K562 (cell line): Measurements from ENCODE around the gene GHDC. TPM values are rescaled to one million over a fixed set of nuclear protein-coding genes. Genes with fewer than 3 reads are reported as not detected.

Experiments
- ATAC-seq: fragments of 200-7000 bp; cut with Tn5 transposase; 3 replicates; pipeline ENCODE4 v1.9.1; 2020; ENCODE audit warnings: moderate library complexity
- BruUV-seq: library from RNA; stranded (reverse); fragments of 400-500 nt; replicated peaks from 2 replicates; lab custom pipeline; 2021; lab: Mats Ljungman, UMichigan
- CTCF ChIA-PET: fragments of 300-600 bp; formaldehyde crosslinking; extraction: SDS; loops from one replicate; lab custom pipeline; 2021; ENCODE audit warnings: low intra/inter-chr PET ratio; lab: Yijun Ruan, JAX
- POLR2A ChIA-PET: fragments of 300-600, 350-650 bp; sonication (Branson Sonifier 250); formaldehyde crosslinking; extraction: SDS; loops from one replicate; lab custom pipeline; 2021; ENCODE audit warnings: antibody characterized with exemption, inconsistent platforms; lab: Yijun Ruan, JAX
- DNase-seq, 4 experiments: peaks; one replicate each; pipeline versions ENCODE4 v3.0.0 to v3.0.0-alpha.2; 2011 to 2018; ENCODE audit warnings: low spot score in 3 of 4, mixed read lengths in 3 of 4; ENCODE audit errors: extremely low read depth in 1 of 4
- FAIRE-seq: peaks from 2 replicates; lab custom pipeline; 2011; peaks lifted over from hg19 to GRCh38; lab: Jason Lieb, UNC
- H2AFZ ChIP-seq: 2 replicates; pipeline ENCODE4 v1.6.0; 2011; ENCODE audit warnings: low read depth, low read length, control low read depth, inconsistent platforms
- H3K27ac ChIP-seq: fragments of 200-600 bp; 3 replicates; pipeline ENCODE4 v1.8.0; 2011; ENCODE audit warnings: low read depth, mild to moderate bottlenecking, control low read depth, inconsistent platforms, low read length, moderate library complexity, mixed read lengths; ENCODE audit errors: extremely low read depth
- H3K27me3 ChIP-seq, 2 experiments: fragments of 300-600 bp in 1 of 2; 2 replicates in 1 of 2; 3 replicates in 1 of 2; pipeline versions ENCODE4 v1.6.0 to v1.8.0; 2011; ENCODE audit warnings: inconsistent platforms in 2 of 2, low read length in 2 of 2, mild to moderate bottlenecking in 1 of 2, mixed read lengths in 1 of 2, moderate library complexity in 1 of 2; ENCODE audit not compliant: control insufficient read depth in 2 of 2, insufficient read depth in 2 of 2
- H3K36me3 ChIP-seq: fragments of 300-600 bp; 3 replicates; pipeline ENCODE4 v1.8.0; 2011; ENCODE audit warnings: mild to moderate bottlenecking, low read length, inconsistent platforms; ENCODE audit not compliant: control insufficient read depth, insufficient read depth
- H3K4me1 ChIP-seq, 2 experiments: fragments of 200-600 bp in 1 of 2; replicated peaks in 1 of 2; 2 replicates in 1 of 2; 3 replicates in 1 of 2; pipeline versions ENCODE4 v1.5.1 to v1.8.0; 2011; ENCODE audit warnings: inconsistent platforms in 2 of 2, low read length in 2 of 2, mild to moderate bottlenecking in 1 of 2, mixed read lengths in 1 of 2, moderate library complexity in 1 of 2; ENCODE audit not compliant: control insufficient read depth in 2 of 2, insufficient read depth in 2 of 2
- H3K4me2 ChIP-seq: 2 replicates; pipeline ENCODE4 v1.6.1; 2011; ENCODE audit warnings: low read length, control low read depth, inconsistent platforms, mixed read lengths; ENCODE audit not compliant: insufficient read depth
- H3K4me3 ChIP-seq: fragments of 200-600 bp; sonication (generic), shearing (Covaris generic); 2 replicates; pipeline ENCODE4 v1.5.1; 2016; ENCODE audit warnings: control low read depth, inconsistent platforms
- H3K79me2 ChIP-seq: fragments of 200-600 bp; 3 replicates; pipeline ENCODE4 v1.8.0; 2011; ENCODE audit warnings: low read length, inconsistent platforms; ENCODE audit not compliant: control insufficient read depth, insufficient read depth
- H3K9ac ChIP-seq, 2 experiments: 2 replicates each; pipeline versions ENCODE4 v1.6.0 to v1.6.1; 2011; ENCODE audit warnings: low read depth in 2 of 2, low read length in 2 of 2, control low read depth in 1 of 2, inconsistent platforms in 1 of 2, mild to moderate bottlenecking in 1 of 2, mixed read lengths in 1 of 2; ENCODE audit not compliant: insufficient read depth in 1 of 2
- H3K9me1 ChIP-seq: one replicate; pipeline ENCODE4 v1.6.0; 2011; ENCODE audit warnings: inconsistent platforms, mild to moderate bottlenecking, low read length, moderate library complexity; ENCODE audit not compliant: control insufficient read depth, insufficient read depth
- H3K9me3 ChIP-seq: replicated peaks from 2 replicates; pipeline ENCODE4 v1.5.1; 2011; ENCODE audit warnings: low read depth, low read length, inconsistent platforms; ENCODE audit not compliant: control insufficient read depth, insufficient read depth
- H4K20me1 ChIP-seq: replicated peaks from 2 replicates; pipeline ENCODE4 v1.6.1; 2011; ENCODE audit warnings: low read length, inconsistent platforms, mixed read lengths; ENCODE audit not compliant: control insufficient read depth, insufficient read depth
- CBX5 ChIP-seq: IDR thresholded peaks from 2 replicates; pipeline ENCODE4 v1.6.1; 2014; ENCODE audit warnings: low read depth, borderline replicate concordance
- FOXK1 ChIP-seq: sonication (generic); formaldehyde crosslinking; IDR thresholded peaks from 2 replicates; pipeline ENCODE4 v1.8.0; 2022; ENCODE audit warnings: missing genetic modification reagents, mild to moderate bottlenecking, borderline replicate concordance
- HLTF ChIP-seq: fragments of 450-650 bp; IDR thresholded peaks from 2 replicates; pipeline ENCODE4 v1.6.1; 2016
- HNRNPUL1 ChIP-seq: fragments of 200-400 bp; formaldehyde crosslinking; IDR thresholded peaks from 2 replicates; pipeline ENCODE4 v1.6.1; 2017; ENCODE audit warnings: low read length
- IRF2 ChIP-seq: sonication (generic); formaldehyde crosslinking; IDR thresholded peaks from 2 replicates; pipeline ENCODE4 v1.8.1; 2022; ENCODE audit warnings: mild to moderate bottlenecking, missing genetic modification reagents
- RB1 ChIP-seq: fragments of 450-650 bp; IDR thresholded peaks from 2 replicates; pipeline ENCODE4 v1.6.1; 2017; ENCODE audit warnings: low read depth, mild to moderate bottlenecking
- SPI1 ChIP-seq: IDR thresholded peaks from 2 replicates; pipeline ENCODE4 v1.6.1; 2011; ENCODE audit warnings: low read depth, low read length, control low read depth, borderline replicate concordance
- SUPT5H ChIP-seq: fragments of 450-650 bp; IDR thresholded peaks from 2 replicates; pipeline ENCODE4 v1.6.1; 2016
- WGBS: fragments of 100-300 bp; shearing (Covaris generic); methylation state at CpG from one replicate; pipeline ENCODE4 v1.1.6; 2016; ENCODE audit warnings: low coverage, mixed read lengths; ENCODE audit not compliant: insufficient coverage; ENCODE audit errors: missing lambda C conversion rate; 5-methylcytosine and 5-hydroxymethylcytosine counted together
- in situ Hi-C: fragments of 300-500 bp; cut with MboI; formaldehyde crosslinking; loops from 4 replicates; pipeline ENCODE4 v1.15.0; 2018; ENCODE audit warnings: inconsistent platforms, mixed read lengths
- intact Hi-C: fragments of 100-400 bp; cut with micrococcal nuclease; formaldehyde crosslinking; loops from 2 replicates; pipeline ENCODE4 v1.14.2; 2022
- polyA plus RNA-seq, 8 experiments: library from polyadenylated mRNA; depleted of rRNA in 4 of 8; stranded (reverse) in 5 of 8; unstranded in 3 of 8; fragments of >200 nt; fragmentation: Nextera tagmentation in 2 of 8; fragmentation: Illumina TruSeq in 1 of 8; extraction: Ambion mirVana in 2 of 8; extraction: Trizol in 1 of 8; gene quantifications; 2 replicates each; pipeline versions ENCODE4 v1.2.1 to v1.2.3, GENCODE V29; 2011 to 2014; ENCODE audit warnings: inconsistent platforms in 1 of 8, missing spikeins in 1 of 8
- total RNA-seq, 7 experiments: library from RNA; depleted of rRNA in 6 of 7; stranded (reverse); fragments of >200 nt in 6 of 7; fragmentation: Illumina TruSeq in 2 of 7; extraction: Trizol in 2 of 7; gene quantifications; 2 replicates each; pipeline versions ENCODE4 v1.2.1 to v1.2.3, GENCODE V29; 2011 to 2021; ENCODE audit warnings: low replicate concordance in 1 of 7
- TF ChIP-seq, protein P1 (sequence below), 2 experiments: IDR thresholded peaks; 2 replicates each; pipeline ENCODE4 v1.6.1; 2012; ENCODE audit warnings: improper control_type of control experiment in 2 of 2, low read depth in 2 of 2, low read length in 2 of 2, borderline replicate concordance in 1 of 2
- TF ChIP-seq, protein P2 (sequence below): fragments of 250-450 bp; sonication (Bioruptor Pico); IDR thresholded peaks from 2 replicates; pipeline ENCODE4 v1.4.0; 2020
- TF ChIP-seq, protein P3 (sequence below): fragments of 250-450 bp; sonication (Bioruptor Pico); IDR thresholded peaks from 2 replicates; pipeline ENCODE4 v1.5.0; 2021; ENCODE audit warnings: mild to moderate bottlenecking, borderline replicate concordance

GHDC gene
- total and polyA plus RNA-seq, 9 of the 15 experiments (the other 6 are each of a cell fraction or from before 2014, with no cell fraction given) = 0.65 to 23.2 (median 11.2) TPM

DNA sequence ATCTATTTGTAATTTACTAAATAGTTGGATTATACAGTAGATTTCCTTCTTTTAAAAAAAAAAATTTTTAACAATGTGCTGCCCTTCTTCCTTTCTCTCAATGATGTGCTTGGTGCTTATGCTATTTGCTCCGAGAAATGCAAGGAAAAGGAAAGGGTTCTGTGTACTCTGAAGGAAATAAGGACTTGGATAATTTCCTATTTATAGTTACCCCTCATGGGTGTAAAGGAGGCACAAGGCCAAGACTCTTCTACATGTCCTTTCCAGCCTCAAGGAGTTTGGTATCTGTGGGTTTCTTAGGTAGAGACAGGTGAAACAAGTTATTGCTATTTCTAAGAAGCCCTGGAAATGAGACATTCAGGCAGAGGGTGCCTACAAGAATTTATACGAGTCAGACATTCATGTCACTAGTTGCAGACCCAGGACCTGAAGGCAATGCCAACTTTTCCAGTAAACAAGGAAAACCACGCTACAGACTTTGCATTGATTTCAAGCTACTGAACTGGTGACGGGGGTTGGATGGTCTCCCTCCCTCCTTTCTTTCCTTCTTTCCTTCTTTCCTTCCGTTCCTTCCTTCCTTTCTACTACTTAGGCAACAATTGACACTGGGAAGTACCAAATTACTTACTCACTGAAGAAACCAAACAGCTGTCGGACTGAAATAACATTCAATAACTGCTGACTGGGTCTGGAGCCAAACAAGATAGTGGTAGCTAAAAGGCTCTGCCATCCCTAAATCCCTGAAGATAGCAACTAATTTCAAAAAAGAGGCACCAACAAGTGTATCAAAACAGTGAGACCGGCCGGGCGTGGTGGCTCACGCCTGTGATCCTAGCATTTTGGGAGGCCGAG lies 33.8 kb upstream of the GHDC start:
- H3K4me3 ChIP-seq = no peak overlapping the region
- WGBS = 91% methylated on average over 11 of the region's 11 CpGs
- DNase-seq (no peak), ATAC-seq (no peak), FAIRE-seq (no peak)
- H3K79me2 ChIP-seq = peaks cover 44% of the 10 kb centered on the region
- intact Hi-C loops (loop anchor here (10.0 kb wide), 2 partner anchors 87 to 177 kb away; no protein-coding TSS in a partner anchor), in situ Hi-C loops (loop anchor here (10.0 kb wide), 1 partner anchor 177 kb away; no protein-coding TSS in a partner anchor)
- no TSS peak for BruUV-seq
- no peaks in the 10 kb centered on the region for H3K9me1 ChIP-seq
- H3K36me3 ChIP-seq = peaks cover 82% of the 10 kb centered on the region
- H2AFZ ChIP-seq = no peak overlapping the region
- no peaks in the 10 kb centered on the region for H3K27me3 ChIP-seq
- H3K4me1 ChIP-seq = no peaks in the 10 kb centered on the region; a peak in 1 of 5 replicates
- no peak overlapping the region for H3K4me2 ChIP-seq
- H3K27ac ChIP-seq = no peak overlapping the region
- CTCF ChIA-PET = no interaction called here
- POLR2A ChIA-PET = no interaction called here
- H3K9ac ChIP-seq = no peak overlapping the region
- no peaks in the 10 kb centered on the region for H3K9me3 ChIP-seq
- H4K20me1 ChIP-seq = no peaks in the 10 kb centered on the region
- no peak for TF ChIP-seq CBX5
- TF ChIP-seq HNRNPUL1 = no peak
- TF ChIP-seq, protein P1, sequence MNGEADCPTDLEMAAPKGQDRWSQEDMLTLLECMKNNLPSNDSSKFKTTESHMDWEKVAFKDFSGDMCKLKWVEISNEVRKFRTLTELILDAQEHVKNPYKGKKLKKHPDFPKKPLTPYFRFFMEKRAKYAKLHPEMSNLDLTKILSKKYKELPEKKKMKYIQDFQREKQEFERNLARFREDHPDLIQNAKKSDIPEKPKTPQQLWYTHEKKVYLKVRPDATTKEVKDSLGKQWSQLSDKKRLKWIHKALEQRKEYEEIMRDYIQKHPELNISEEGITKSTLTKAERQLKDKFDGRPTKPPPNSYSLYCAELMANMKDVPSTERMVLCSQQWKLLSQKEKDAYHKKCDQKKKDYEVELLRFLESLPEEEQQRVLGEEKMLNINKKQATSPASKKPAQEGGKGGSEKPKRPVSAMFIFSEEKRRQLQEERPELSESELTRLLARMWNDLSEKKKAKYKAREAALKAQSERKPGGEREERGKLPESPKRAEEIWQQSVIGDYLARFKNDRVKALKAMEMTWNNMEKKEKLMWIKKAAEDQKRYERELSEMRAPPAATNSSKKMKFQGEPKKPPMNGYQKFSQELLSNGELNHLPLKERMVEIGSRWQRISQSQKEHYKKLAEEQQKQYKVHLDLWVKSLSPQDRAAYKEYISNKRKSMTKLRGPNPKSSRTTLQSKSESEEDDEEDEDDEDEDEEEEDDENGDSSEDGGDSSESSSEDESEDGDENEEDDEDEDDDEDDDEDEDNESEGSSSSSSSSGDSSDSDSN (IDR thresholded peaks at IDR 0.05; ENCODE audit: borderline replicate concordance in 1 of 2, low read depth in 2 of 2, low read length in 2 of 2) = no peak
- TF ChIP-seq SPI1 = no peak
- TF ChIP-seq, protein P2, sequence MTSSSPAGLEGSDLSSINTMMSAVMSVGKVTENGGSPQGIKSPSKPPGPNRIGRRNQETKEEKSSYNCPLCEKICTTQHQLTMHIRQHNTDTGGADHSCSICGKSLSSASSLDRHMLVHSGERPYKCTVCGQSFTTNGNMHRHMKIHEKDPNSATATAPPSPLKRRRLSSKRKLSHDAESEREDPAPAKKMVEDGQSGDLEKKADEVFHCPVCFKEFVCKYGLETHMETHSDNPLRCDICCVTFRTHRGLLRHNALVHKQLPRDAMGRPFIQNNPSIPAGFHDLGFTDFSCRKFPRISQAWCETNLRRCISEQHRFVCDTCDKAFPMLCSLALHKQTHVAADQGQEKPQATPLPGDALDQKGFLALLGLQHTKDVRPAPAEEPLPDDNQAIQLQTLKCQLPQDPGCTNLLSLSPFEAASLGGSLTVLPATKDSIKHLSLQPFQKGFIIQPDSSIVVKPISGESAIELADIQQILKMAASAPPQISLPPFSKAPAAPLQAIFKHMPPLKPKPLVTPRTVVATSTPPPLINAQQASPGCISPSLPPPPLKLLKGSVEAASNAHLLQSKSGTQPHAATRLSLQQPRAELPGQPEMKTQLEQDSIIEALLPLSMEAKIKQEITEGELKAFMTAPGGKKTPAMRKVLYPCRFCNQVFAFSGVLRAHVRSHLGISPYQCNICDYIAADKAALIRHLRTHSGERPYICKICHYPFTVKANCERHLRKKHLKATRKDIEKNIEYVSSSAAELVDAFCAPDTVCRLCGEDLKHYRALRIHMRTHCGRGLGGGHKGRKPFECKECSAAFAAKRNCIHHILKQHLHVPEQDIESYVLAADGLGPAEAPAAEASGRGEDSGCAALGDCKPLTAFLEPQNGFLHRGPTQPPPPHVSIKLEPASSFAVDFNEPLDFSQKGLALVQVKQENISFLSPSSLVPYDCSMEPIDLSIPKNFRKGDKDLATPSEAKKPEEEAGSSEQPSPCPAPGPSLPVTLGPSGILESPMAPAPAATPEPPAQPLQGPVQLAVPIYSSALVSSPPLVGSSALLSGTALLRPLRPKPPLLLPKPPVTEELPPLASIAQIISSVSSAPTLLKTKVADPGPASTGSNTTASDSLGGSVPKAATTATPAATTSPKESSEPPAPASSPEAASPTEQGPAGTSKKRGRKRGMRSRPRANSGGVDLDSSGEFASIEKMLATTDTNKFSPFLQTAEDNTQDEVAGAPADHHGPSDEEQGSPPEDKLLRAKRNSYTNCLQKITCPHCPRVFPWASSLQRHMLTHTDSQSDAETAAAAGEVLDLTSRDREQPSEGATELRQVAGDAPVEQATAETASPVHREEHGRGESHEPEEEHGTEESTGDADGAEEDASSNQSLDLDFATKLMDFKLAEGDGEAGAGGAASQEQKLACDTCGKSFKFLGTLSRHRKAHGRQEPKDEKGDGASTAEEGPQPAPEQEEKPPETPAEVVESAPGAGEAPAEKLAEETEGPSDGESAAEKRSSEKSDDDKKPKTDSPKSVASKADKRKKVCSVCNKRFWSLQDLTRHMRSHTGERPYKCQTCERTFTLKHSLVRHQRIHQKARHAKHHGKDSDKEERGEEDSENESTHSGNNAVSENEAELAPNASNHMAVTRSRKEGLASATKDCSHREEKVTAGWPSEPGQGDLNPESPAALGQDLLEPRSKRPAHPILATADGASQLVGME (CRISPR knock-in tag) = no peak
- no peak for TF ChIP-seq RB1
- TF ChIP-seq SUPT5H = no peak
- TF ChIP-seq IRF2 = no peak
- no peak for TF ChIP-seq FOXK1 (CRISPR knock-in tag)
- TF ChIP-seq, protein P3, sequence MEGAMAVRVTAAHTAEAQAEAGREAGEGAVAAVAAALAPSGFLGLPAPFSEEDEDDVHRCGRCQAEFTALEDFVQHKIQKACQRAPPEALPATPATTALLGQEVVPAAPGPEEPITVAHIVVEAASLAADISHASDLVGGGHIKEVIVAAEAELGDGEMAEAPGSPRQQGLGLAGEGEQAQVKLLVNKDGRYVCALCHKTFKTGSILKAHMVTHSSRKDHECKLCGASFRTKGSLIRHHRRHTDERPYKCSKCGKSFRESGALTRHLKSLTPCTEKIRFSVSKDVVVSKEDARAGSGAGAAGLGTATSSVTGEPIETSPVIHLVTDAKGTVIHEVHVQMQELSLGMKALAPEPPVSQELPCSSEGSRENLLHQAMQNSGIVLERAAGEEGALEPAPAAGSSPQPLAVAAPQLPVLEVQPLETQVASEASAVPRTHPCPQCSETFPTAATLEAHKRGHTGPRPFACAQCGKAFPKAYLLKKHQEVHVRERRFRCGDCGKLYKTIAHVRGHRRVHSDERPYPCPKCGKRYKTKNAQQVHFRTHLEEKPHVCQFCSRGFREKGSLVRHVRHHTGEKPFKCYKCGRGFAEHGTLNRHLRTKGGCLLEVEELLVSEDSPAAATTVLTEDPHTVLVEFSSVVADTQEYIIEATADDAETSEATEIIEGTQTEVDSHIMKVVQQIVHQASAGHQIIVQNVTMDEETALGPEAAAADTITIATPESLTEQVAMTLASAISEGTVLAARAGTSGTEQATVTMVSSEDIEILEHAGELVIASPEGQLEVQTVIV (CRISPR knock-in tag) = no peak
- no peak for TF ChIP-seq HLTF
